GM21360 (cell line): ENCODE results near the gene OR4D1.
"Not testable (repeated sequence)": the region's sequence is repeated elsewhere in the genome, so short reads cannot be mapped to it uniquely, and the experiment has no call there.

Source experiments
- ATAC-seq: cut with Tn5 transposase; IDR thresholded peaks from one replicate; pipeline ENCODE4 v1.9.1; 2021; ENCODE audit warnings: mild to moderate bottlenecking, moderate library complexity; ENCODE audit not compliant: unreplicated experiment

Gene OR4D1

DNA sequence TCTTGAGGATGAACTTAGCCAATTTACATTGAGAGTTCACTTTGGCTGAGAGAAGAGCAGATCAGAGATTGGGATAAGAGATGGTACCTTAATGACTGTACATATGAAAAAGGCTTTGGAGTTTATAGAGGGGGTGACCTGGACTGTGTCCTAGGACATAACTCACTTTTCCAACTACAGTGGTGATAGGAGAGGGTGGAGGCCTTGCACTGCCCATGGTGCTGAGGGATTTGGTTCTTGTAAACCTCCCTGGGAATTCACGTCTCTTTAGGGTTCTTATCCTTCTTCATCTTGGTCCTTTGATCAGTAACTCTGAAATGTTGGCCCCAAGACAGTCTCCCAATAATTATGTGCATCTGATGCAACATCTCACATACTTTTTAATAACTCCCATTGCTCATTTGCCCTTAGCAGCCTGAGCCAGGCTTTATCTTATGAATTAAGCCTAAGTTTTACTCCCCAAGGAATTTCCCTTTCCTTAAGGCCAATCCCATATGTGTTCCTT, at the start of gene OR4D1:
TSS of gene OR4D1 (plus strand) at position 455 of the 505 bp plus-strand sequence. CDS start 6,770 bp downstream, outside the sequence.
- ATAC-seq: no peak

DNA sequence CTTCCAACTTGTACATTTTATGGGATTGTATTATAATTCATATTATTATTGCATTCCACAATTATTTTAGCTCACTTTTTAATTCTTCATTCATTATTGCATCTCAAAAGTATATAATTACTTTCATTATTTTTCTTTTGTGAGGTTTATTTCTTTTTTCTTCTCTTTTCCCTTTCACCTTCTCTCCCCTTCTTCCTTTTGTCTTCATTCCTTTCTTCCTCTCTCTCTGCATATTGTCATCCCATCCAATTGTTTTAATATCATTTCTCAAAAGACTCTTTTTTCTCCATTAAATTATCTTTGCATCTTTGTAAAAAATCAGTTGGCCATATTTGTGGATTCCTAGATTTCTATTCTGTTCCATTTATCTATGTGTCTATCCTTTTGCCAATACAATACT, 47.7 kb upstream of the OR4D1 start:
- ATAC-seq: no peak

DNA sequence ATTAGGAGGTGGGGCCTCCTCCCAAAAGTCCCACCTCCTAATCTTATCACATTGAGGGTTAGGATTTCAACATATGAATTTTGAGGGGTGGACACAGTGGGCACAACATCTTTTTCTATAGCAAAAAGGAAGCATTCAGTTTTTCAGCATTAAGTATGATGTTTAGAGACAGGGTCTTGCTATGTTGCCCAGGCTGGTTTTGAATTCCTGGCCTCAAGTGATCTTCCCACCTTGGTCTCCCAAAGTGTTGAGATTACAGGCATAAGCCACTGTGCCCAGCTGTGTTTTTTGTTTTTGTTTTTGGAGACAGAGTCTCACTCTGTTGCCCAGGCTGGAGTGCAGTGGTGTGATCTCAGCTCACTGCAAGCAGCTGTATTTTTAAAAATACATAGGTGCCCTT, 46.3 kb upstream of the OR4D1 start:
- ATAC-seq: not testable (repeated sequence)

DNA sequence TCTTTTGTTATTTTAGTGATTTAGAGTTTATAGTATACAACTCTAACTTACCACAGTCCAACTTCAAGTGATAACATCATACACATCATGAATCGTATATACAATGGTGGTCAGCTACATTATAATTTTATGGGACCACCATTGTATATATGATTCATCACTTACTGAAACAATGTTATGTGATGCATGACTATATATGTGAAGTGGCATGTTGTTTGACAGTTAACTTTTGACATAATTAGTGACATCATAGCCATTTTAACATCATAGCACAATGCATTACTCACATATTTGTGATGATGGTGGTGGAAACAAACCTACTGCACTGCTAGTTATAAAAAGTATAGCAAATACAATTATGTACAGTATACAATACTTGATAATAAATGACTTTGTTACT, 43.1 kb upstream of the OR4D1 start:
- no peak for ATAC-seq

DNA sequence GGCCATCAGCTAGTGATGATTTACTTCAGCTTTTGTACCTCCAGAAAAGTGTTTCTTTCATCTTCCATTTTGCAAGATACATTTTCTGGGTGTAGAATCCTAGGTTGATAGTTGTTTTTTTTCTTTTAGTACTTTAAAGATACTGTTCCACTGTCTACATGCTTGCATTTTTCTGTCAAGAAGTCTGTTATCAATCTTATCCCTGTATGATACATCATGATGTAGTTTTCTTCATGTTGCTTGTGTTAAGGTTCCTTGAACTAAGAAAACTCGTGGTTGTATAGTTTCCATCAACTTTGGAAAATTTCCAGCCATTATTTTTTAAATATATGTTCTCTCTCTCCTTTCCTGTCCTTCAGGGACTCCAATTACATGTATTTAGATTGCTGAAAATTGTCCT, 40.9 kb upstream of the OR4D1 start:
- ATAC-seq: no peak

DNA sequence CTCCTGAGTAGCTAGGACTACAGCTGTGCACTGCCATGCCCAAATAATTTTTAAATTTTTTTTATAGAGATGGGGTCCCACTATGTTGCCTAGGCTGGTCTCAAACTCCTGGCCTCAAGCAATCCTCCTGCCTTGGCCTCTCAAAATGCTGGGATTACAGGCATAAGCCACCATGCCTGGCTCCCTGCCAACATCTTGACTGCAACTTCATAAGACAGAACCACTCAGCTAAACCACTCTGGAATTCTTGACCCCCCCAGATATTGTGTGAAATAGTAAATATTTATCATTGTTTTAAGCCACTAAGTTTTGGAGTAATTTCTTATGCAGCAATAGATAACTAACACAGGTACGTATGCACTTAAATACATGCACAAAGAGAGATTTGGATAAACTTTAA, 39.0 kb upstream of the OR4D1 start:
- ATAC-seq: no peak

DNA sequence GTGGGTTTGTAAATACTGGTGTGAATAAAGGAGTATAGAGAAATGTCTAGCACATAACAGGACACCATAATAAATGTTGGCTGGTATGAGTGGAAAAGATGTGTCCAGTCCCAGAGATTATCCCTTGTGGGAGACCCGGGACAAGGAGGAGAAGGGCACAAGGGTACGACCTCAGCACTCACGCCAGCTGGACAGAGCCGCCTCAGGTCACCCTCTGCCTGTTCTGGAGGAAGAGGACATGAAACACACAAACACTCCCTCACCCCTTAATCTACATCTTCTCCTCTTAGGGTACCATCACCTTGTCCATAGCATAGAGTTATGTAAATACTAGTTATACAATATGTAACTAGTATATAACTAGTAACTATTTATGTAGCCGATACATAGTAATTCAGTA, 38.2 kb upstream of the OR4D1 start:
- no peak for ATAC-seq

DNA sequence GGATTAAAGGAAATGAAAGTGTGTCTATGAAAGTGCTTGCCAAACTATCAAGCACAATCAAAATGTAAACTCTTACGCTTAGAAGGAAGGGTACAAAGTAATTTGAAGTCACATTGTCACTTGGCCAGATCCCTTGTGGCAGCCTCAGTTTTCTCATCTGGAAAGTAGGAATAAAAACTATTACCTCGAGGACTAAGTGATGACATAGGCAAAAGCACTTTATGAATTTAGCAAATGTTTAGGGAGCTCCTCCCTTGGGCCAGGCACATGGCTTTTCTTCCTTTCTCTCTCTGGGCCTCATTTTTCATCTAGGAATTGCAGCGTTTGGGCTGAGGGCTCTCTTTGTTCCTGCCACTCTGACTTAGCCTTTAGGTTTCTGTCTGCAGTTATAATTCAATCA, 36.5 kb upstream of the OR4D1 start:
- no peak for ATAC-seq

DNA sequence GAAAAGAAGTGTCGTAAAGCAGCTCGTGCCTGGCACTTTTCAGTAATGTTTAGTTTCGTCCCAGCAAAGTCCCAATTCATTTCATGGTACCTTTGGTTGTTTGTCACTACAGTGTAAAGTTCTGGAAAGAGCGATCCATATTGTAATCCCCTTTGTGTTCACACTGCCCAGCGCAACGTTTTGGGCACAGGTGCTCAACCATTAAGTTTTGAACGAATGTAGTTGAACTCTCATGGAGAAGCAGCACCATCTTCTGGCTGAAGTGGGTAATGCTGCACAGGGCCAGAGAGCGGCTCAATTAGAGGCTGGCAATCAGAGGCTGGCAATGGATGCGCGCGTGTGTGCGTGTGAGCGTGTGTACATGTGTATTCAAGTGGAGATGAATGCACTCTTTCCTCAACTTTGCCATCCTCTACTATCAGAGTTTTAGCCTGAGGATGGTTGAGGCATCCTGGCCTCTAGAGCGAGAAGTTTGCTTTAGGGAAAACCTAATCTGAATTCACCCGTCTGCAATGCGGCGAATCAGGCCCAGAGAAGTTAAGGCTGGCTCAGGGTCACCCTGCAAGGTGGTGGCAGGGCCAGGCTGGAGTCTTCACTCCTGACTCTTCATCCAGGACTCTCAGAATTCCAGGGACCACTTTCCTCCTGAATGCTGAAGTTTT, 35.1 kb upstream of the OR4D1 start:
- no peak for ATAC-seq

DNA sequence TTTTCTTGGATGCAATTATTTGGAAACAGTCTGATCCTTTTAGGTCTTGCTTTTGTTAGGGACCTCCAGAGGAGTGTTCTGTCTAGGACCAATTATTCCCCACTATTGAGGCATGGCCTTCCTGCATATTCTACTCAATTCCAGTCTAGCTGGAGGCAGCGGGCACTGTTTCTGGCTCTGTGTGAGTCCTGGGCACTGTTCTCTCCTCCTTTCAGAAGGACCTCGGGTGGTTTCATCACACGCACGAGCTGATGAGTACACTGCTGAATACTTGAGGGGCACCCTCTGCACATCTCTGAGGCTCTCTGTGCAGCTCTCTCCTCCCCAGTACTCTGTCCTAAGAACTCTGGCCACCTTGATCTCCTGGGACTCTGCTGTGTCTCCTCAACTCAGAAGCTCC, 34.2 kb upstream of the OR4D1 start:
- ATAC-seq: no peak

DNA sequence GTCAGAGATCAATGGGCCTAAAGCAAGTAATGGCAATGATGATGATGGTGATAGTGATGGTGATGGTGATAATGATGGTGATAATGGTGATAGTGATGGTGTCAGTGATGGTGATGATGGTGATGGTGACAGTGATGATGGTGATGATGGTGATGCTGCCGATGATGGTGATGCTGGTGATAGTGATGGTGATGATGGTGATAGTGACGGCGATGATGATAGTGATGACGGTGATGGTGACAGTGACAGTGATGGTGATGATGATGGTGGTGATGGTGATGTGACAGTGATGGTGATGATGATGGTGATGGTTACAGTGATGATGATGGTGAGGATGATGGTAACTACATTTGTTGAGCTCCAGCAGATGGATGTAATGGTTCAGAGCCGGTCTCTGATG, 30.8 kb upstream of the OR4D1 start:
- no peak for ATAC-seq

DNA sequence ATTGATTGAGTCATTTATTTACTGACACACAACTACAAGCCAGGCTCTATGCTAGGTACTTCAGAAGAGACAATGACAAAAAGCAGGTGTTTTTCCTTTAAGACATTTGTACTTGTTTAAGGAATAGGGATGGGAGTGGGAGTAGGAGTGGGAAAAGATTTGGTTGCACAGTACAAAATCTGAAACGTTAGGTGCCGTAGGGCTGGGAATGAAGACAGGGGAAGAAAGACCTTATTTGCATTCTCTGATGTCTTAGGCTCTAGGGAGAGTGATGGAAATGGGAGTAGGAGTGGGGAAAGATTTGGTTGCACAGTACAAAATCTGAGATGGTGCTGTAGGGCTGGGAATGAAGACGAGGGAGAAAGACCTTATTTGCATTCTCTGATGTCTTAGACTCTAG, 28.7 kb upstream of the OR4D1 start:
- ATAC-seq: no peak

DNA sequence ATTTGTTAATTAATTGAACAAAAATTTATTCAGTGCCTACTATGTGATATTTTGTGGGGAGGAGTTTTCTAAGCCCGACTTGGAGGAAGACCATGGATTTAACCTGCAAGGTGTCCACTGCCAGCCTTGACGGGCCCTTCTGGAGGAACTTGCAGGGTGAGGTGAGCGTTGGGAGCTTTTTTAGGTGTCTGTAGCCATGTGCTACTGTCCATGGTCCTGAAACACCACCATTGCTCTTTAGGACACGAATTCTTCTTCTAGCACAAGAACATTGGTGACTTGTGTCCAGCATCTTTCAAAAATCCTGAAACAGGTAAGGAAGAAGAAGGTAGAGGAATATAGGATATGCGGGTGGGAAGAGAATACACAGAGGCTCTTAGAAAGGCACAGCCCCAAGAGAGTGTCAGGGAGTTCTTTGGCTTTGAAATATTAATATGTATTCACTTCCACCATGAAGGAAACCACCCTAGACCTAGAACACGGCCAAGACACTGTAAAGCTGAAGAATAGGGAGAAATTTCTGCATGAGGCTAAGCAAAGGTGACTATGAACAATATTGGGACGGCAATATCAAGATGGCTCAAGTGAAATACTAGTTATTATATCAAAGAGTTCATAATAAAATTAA, 27.9 kb upstream of the OR4D1 start:
- no peak for ATAC-seq

DNA sequence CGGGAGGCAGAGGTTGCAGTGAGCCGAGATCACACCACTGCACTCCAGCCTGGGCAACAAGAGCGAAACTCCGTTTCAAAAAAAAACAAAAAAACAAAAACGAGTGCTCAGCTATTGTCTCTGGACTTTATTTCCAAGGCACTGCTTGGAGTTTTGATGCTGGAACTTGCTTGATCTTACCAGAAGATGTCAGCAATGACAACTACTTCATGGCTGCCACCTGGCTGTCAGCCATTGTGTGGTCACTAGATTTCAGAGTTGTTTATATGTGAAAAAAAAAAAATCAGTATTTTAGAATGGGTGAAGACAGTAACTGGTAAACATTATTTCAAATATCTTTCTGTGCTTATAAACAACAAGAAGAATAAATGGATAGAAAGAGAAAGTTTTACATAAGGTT, 26.3 kb upstream of the OR4D1 start:
- no peak for ATAC-seq

DNA sequence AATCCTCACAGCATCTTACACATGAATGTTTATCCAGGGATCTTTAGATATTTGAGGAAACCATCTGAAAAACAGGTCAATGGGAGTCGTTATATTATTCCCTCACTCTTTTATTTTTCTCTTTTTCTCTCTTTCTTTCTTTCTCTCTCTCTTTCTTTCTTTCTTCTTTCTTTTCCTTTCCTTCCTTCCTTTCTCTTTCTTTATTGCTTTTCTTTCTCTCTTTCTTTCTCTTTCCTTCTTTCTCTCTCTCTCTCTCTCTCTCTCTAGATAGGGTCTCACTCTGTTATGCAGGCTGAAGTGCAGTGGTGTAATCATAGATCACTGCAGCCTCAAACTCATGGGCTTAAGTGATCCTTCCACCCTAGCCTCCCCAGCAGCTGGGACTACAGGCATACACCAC, 20.3 kb upstream of the OR4D1 start:
- no peak for ATAC-seq

DNA sequence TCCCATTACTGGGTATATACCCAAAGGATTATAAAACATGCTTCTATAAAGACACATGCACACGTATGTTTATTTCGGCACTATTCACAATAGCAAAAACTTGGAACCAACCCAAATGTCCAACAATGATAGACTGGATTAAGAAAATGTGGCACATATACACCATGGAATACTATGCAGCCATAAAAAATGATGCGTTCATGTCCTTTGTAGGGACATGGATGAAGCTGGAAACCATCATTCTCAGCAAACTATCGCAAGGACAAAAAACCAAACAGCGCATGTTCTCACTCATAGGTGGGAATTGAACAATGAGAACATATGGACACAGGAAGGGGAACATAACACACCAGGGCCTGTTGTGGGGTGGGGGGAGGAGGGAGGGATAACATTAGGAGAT, 15.5 kb upstream of the OR4D1 start:
- ATAC-seq: not testable (repeated sequence)

DNA sequence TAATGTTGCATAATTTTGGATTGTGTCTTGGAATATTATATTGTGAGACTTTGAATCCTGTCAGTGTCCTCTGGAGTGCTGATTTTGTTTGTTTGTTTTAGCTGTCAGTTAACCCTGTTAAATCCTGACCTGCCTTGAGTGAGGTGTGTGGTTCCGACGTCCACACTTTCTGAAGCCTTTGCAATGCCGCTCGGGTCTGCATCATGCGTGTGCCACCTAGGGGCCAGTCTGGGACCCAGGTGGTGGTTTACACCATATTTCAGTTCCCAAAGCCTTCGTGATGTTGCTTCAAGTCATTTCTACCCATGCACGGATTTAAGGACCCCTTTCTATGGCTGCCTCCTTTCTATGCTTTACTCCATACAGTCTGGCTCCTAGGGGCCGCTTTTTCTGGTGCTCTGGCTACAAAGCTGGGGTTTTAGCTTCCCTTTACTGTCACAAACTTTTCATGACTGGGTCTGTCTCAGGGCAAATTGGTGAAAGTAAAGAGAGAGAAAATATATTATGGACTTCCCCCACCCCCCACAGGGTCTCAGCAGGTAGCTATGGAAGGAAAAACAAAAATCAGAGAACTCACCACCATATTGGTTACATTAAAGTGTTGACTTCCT, 11.4 kb upstream of the OR4D1 start:
- no peak for ATAC-seq

DNA sequence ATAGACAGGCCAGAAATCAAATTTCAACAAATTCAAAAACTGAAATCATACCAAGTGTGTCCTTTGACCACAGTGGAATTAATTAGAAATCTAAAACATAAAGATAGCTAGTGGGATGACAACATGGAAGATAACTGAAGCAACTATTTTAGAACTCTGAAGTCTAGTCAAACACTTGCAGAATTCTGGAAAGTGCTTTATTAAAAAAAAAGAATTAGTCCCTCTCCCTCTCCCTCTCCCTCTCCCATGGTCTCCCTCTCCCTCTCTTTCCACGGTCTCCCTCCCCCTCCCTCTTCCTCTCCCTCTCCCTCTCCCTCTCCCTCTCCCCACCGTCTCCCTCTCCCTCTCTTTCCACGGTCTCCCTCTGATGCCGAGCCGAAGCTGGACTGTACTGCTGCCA, 6.7 kb upstream of the OR4D1 start:
- no peak for ATAC-seq

DNA sequence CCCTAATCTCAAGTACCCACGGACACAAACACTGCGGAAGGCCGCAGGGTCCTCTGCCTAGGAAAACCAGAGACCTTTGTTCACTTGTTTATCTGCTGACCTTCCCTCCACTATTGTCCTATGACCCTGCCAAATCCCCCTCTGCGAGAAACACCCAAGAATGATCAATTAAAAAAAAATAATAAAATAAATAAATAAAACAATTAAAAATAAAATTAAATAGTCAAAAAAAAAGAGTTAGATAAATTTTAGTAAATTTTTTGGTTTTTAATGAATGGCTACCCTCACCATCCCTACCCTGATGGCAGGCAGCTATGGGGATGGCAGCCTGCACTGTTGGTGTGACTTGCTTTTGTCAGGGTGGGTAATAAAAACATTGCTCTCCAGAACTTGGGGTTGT, 4.8 kb upstream of the OR4D1 start:
- not testable (repeated sequence) for ATAC-seq

DNA sequence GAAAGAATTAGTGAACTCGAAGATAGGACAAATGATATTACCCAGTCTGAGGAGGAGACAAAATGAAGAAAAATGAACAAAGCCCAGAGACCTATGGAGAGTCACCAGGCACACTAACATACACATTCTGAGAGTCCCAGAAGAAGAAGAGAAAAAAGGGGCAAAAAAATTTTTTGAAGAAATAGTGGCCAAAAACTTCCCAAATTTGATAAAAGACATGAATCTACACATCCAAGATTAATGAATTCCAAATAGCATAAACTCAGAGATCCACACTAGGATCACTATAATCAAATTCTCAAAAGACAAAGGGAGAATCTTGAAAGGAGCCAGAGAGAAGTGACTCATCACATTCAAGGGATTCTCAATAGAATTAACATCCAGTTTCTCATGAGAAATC, 3.4 kb upstream of the OR4D1 start:
- ATAC-seq: no peak

DNA sequence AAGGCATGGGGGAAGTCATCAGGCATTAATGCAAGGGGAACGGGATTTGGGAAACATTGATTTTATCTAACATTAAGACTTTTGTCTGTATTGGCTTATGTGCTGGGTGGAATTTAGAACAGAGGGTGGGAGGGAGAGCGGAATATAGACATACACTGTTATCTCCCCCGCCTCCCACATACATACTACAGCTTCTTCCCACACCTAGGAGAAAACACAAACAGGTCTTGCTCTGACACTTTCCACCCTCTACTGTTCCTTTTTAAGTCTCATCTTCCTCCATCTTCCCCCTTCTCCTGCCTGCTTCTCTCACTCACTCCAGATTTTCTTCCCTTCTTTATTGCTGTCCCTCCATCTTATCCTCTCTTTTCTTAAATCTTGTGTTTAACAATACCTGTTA, 425 bp downstream of the OR4D1 start:
- ATAC-seq: no peak

DNA sequence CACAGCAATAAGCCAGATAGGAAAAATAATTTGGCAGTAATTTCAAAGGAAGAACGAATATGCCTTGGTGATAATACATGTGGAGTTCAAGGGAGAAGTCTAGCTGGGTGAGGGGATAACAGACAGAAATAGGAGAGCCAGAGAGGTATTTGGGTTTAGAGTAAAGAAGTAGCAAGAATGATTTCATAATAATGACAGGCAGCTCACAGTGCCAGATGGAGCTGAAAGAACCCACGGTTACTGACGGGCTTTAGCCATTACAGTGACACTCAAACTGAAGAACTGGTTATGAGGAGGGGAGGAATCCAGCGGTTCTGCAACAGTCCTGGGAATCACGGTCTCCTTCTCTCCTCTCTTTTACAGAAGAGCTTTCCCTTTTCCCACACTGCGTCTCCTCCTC, 2.2 kb downstream of the OR4D1 start:
- no peak for ATAC-seq
